Natural killer cell (primary cell): ENCODE measurements around the gene ST8SIA3. TPM values are rescaled to one million over a fixed set of nuclear protein-coding genes. Genes with fewer than 3 reads are reported as not detected.

Experiments
- ATAC-seq, 3 donors: fragments of 150-1000 bp in 2 of 3; fragments of 200-7000 bp in 1 of 3; cut with Tn5 transposase; 1 replicate in 1 of 3; 2 replicates in 2 of 3; pipeline ENCODE4 v1.10.0; 2021; ENCODE audit warnings: mild to moderate bottlenecking in 2 of 3, moderate library complexity in 2 of 3
- DNase-seq, 2 donors: peaks; one replicate each; pipeline versions ENCODE4 v3.0.0 to v3.0.0-alpha.2; 2013 to 2021; ENCODE audit warnings: mixed read lengths in 1 of 2
- H3K27ac ChIP-seq: one replicate; pipeline ENCODE4 v1.5.1; 2013; ENCODE audit warnings: mild to moderate bottlenecking, low read length
- H3K27me3 ChIP-seq: one replicate; pipeline ENCODE4 v1.6.1; 2013; ENCODE audit warnings: low read length; ENCODE audit not compliant: control insufficient read depth, insufficient read depth
- H3K36me3 ChIP-seq: one replicate; pipeline ENCODE4 v1.6.1; 2013; ENCODE audit warnings: low read length; ENCODE audit not compliant: control insufficient read depth, insufficient read depth
- H3K4me1 ChIP-seq: one replicate; pipeline ENCODE4 v1.6.1; 2013; ENCODE audit warnings: low read length; ENCODE audit not compliant: control insufficient read depth, insufficient read depth
- H3K4me3 ChIP-seq: one replicate; pipeline ENCODE4 v1.5.1; 2013; ENCODE audit warnings: low read length
- H3K9me3 ChIP-seq: one replicate; pipeline ENCODE4 v1.6.1; 2013; ENCODE audit warnings: low read length; ENCODE audit not compliant: control insufficient read depth, insufficient read depth
- H3K27ac Mint-ChIP-seq, 2 donors: one replicate each; pipeline ENCODE4 v1.8.0; 2022; ENCODE audit warnings: mild to moderate bottlenecking in 2 of 2, mixed read lengths in 2 of 2, moderate library complexity in 1 of 2
- H3K27me3 Mint-ChIP-seq, 2 donors: one replicate each; pipeline ENCODE4 v1.8.0; 2022; ENCODE audit warnings: low read depth in 2 of 2, mixed read lengths in 2 of 2
- H3K36me3 Mint-ChIP-seq: one replicate; pipeline ENCODE4 v1.8.0; 2022; ENCODE audit warnings: mixed read lengths
- H3K4me1 Mint-ChIP-seq, 2 donors: one replicate each; pipeline ENCODE4 v1.8.0; 2022; ENCODE audit warnings: mixed read lengths in 2 of 2
- H3K4me3 Mint-ChIP-seq: one replicate; pipeline ENCODE4 v1.8.0; 2022; ENCODE audit warnings: mild to moderate bottlenecking, moderate library complexity, mixed read lengths
- H3K9me3 Mint-ChIP-seq, 2 donors: one replicate each; pipeline ENCODE4 v1.8.0; 2022; ENCODE audit warnings: mixed read lengths in 2 of 2
- CTCF ChIP-seq: fragments of 200-600 bp; IDR thresholded peaks from one replicate; pipeline ENCODE4 v1.8.0; 2022; ENCODE audit warnings: antibody characterized with exemption
- WGBS: methylation state at CpG from one replicate; pipeline ENCODE4 v1.1.7; 2013; ENCODE audit warnings: missing lambda C conversion rate; ENCODE audit not compliant: insufficient coverage; 5-methylcytosine and 5-hydroxymethylcytosine counted together
- intact Hi-C: fragments of 100-400 bp; cut with micrococcal nuclease; formaldehyde crosslinking; loops from one replicate; pipeline ENCODE4 v1.14.2; 2022
- total RNA-seq, 4 donors: library from RNA; stranded (reverse); fragments of 120-200 nt in 1 of 4; gene quantifications; one replicate each; pipeline versions ENCODE4 v1.2.3 to v1.2.4, GENCODE V29; 2013 to 2022

The ST8SIA3 gene
- total RNA-seq, 3 donors from 2014 or later (not counting 1 experiment from before 2014, with no cell fraction given) = not detected

- Histone ChIP-seq H3K4me1 (no peaks in the 10 kb centered on the region), H3K27ac (no peak overlapping the region), H3K27me3 (no peaks in the 10 kb centered on the region), H3K4me3 (no peak overlapping the region), H3K36me3 (no peaks in the 10 kb centered on the region), H3K9me3 (no peaks in the 10 kb centered on the region)
- no peak for DNase-seq
- peaks cover 0 to 2% of the 10 kb centered on the region in 2 donors for H3K27me3 Mint-ChIP-seq
- intact Hi-C loops = no loop called here
- H3K36me3 Mint-ChIP-seq = no peaks in the 10 kb centered on the region
- 87% methylated on average over 2 of the region's 2 CpGs for WGBS
- no peak for TF ChIP-seq CTCF
- no peak overlapping the region for H3K27ac Mint-ChIP-seq
- peaks cover 6 to 10% of the 10 kb centered on the region in 2 donors for H3K9me3 Mint-ChIP-seq
- H3K4me3 Mint-ChIP-seq = no peak overlapping the region
- no peak for ATAC-seq
- no peaks in the 10 kb centered on the region for H3K4me1 Mint-ChIP-seq
These were observed 45.2 kb downstream of the ST8SIA3 start for GRCh38 chr18:57397440-57398132.

GRCh38 chr18:57404345-57404744 lies 52.0 kb downstream of the ST8SIA3 start:
- H3K4me1 Mint-ChIP-seq = no peaks in the 10 kb centered on the region
- H3K27me3 Mint-ChIP-seq = peaks cover 0 to 6% of the 10 kb centered on the region in 2 donors
- TF ChIP-seq CTCF = no peak
- H3K9me3 ChIP-seq = no peaks in the 10 kb centered on the region
- intact Hi-C loops = no loop called here
- no peak overlapping the region for H3K27ac Mint-ChIP-seq
- no peaks in the 10 kb centered on the region for H3K27me3 ChIP-seq
- H3K36me3 Mint-ChIP-seq = no peaks in the 10 kb centered on the region
- H3K4me3 ChIP-seq = no peak overlapping the region
- H3K4me1 ChIP-seq = no peaks in the 10 kb centered on the region
- no peak overlapping the region for H3K4me3 Mint-ChIP-seq
- no peaks in the 10 kb centered on the region for H3K36me3 ChIP-seq
- DNase-seq (no peak), ATAC-seq (no peak)
- H3K27ac ChIP-seq = no peak overlapping the region
- H3K9me3 Mint-ChIP-seq = no peaks in the 10 kb centered on the region

- intact Hi-C loops = no loop called here
- ATAC-seq (no peak), DNase-seq (no peak)
- Histone ChIP-seq H3K4me3 (no peak overlapping the region), H3K9me3 (no peaks in the 10 kb centered on the region), H3K27ac (no peak overlapping the region), H3K27me3 (no peaks in the 10 kb centered on the region), H3K36me3 (no peaks in the 10 kb centered on the region), H3K4me1 (no peaks in the 10 kb centered on the region)
- Mint-ChIP-seq H3K27ac (no peak overlapping the region), H3K9me3 (peaks cover 1 to 3% of the 10 kb centered on the region in 2 donors), H3K27me3 (peaks cover 8 to 18% of the 10 kb centered on the region in 2 donors), H3K36me3 (no peaks in the 10 kb centered on the region), H3K4me3 (no peak overlapping the region), H3K4me1 (no peaks in the 10 kb centered on the region)
- no peak for TF ChIP-seq CTCF
These were observed 57.3 kb downstream of the ST8SIA3 start for GRCh38 chr18:57409650-57410049.

- intact Hi-C loops = no loop called here
- no peak overlapping the region for H3K27ac ChIP-seq
- H3K36me3 ChIP-seq = no peaks in the 10 kb centered on the region
- H3K9me3 Mint-ChIP-seq = peaks cover 3 to 5% of the 10 kb centered on the region in 2 donors
- peaks cover 10 to 20% of the 10 kb centered on the region in 2 donors for H3K27me3 Mint-ChIP-seq
- H3K27me3 ChIP-seq = no peaks in the 10 kb centered on the region
- no peaks in the 10 kb centered on the region for H3K4me1 Mint-ChIP-seq
- H3K4me3 Mint-ChIP-seq = no peak overlapping the region
- no peaks in the 10 kb centered on the region for H3K4me1 ChIP-seq
- no peak for DNase-seq
- no peak overlapping the region for H3K27ac Mint-ChIP-seq
- WGBS = no CpG with 5 or more reads among the region's 3 CpGs
- no peak for ATAC-seq
- TF ChIP-seq CTCF = no peak
- H3K4me3 ChIP-seq = no peak overlapping the region
- H3K9me3 ChIP-seq = no peaks in the 10 kb centered on the region
- H3K36me3 Mint-ChIP-seq = no peaks in the 10 kb centered on the region
These were observed 58.4 kb downstream of the ST8SIA3 start for GRCh38 chr18:57410749-57411148.
